Muscle layer of colon (tissue), 2 donors: Measurements from ENCODE around the gene SLC24A4.

Experiments used
- H3K27ac ChIP-seq: one replicate; pipeline ENCODE4 v1.7.0; 2013; ENCODE audit warnings: low read depth, mild to moderate bottlenecking, low read length, moderate library complexity
- H3K27me3 ChIP-seq, 2 donors: one replicate each; pipeline ENCODE4 v1.7.0; 2013; ENCODE audit warnings: low read length in 2 of 2, mild to moderate bottlenecking in 2 of 2; ENCODE audit not compliant: insufficient read depth in 2 of 2, control insufficient read depth in 1 of 2
- H3K36me3 ChIP-seq: one replicate; pipeline ENCODE4 v1.7.0; 2013; ENCODE audit warnings: mild to moderate bottlenecking, low read length; ENCODE audit not compliant: insufficient read depth
- H3K4me1 ChIP-seq: one replicate; pipeline ENCODE4 v1.7.0; 2013; ENCODE audit warnings: mild to moderate bottlenecking, low read length; ENCODE audit not compliant: insufficient read depth
- H3K4me3 ChIP-seq, 2 donors: one replicate each; pipeline ENCODE4 v1.7.0; 2013; ENCODE audit warnings: low read length in 2 of 2, low read depth in 1 of 2, mild to moderate bottlenecking in 1 of 2, moderate library complexity in 1 of 2
- H3K9ac ChIP-seq: one replicate; pipeline ENCODE4 v1.7.0; 2013; ENCODE audit warnings: low read length
- H3K9me3 ChIP-seq: one replicate; pipeline ENCODE4 v1.7.0; 2013; ENCODE audit warnings: mild to moderate bottlenecking, low read length
- donor health status: abdominal sarcoma.
- donor health status: Adenocarcinoma of cecum.

Gene SLC24A4

GRCh38 chr14:92513204-92513965 lies 190.4 kb downstream of the SLC24A4 start, which contains the start of gene RIN3:
TSS of gene RIN3 (plus strand) at chr14:92513781. CDS start at chr14:92513933, 152 bp downstream.
- peaks cover 36% of the 10 kb centered on the region for H3K4me1 ChIP-seq
- peak within 1 kb of the TSS; percentile 77 for H3K27ac ChIP-seq
- no peaks in the 10 kb centered on the region for H3K9me3 ChIP-seq
- H3K4me3 ChIP-seq, result peak within 1 kb of the TSS; percentile 76 to 85
- H3K9ac ChIP-seq, result peak within 1 kb of the TSS; percentile 88
- no peaks in the 10 kb centered on the region for H3K36me3 ChIP-seq
- no peaks in the 10 kb centered on the region for H3K27me3 ChIP-seq

GRCh38 chr14:92513966-92514843 lies 191.2 kb downstream of the SLC24A4 start:
- no peaks in the 10 kb centered on the region for H3K36me3 ChIP-seq
- H3K9ac ChIP-seq, result peak overlapping the region; percentile 88
- H3K4me3 ChIP-seq, result peak overlapping the region; percentile 76 to 85
- H3K4me1 ChIP-seq, result peaks cover 44% of the 10 kb centered on the region
- H3K27ac ChIP-seq, result peak overlapping the region; percentile 77
- H3K27me3 ChIP-seq, result no peaks in the 10 kb centered on the region
- H3K9me3 ChIP-seq, result no peaks in the 10 kb centered on the region

- peak overlapping the region; percentile 76 to 85 for H3K4me3 ChIP-seq
- no peaks in the 10 kb centered on the region for H3K27me3 ChIP-seq
- no peaks in the 10 kb centered on the region for H3K36me3 ChIP-seq
- H3K4me1 ChIP-seq, result peaks cover 44% of the 10 kb centered on the region
- H3K9me3 ChIP-seq, result no peaks in the 10 kb centered on the region
- peak overlapping the region; percentile 88 for H3K9ac ChIP-seq
- peak overlapping the region; percentile 77 for H3K27ac ChIP-seq
Observed at GRCh38 chr14:92514844-92515514, 192.0 kb downstream of the SLC24A4 start.

GRCh38 chr14:92515546-92516343 lies 192.8 kb downstream of the SLC24A4 start:
- no peaks in the 10 kb centered on the region for H3K36me3 ChIP-seq
- peaks cover 44% of the 10 kb centered on the region for H3K4me1 ChIP-seq
- peak overlapping the region; percentile 88 for H3K9ac ChIP-seq
- H3K9me3 ChIP-seq, result no peaks in the 10 kb centered on the region
- no peaks in the 10 kb centered on the region for H3K27me3 ChIP-seq
- peak overlapping the region; percentile 77 for H3K27ac ChIP-seq
- no peak overlapping the region for H3K4me3 ChIP-seq

GRCh38 chr14:92516344-92516965 lies 193.5 kb downstream of the SLC24A4 start:
- no peak overlapping the region for H3K4me3 ChIP-seq
- H3K36me3 ChIP-seq, result no peaks in the 10 kb centered on the region
- no peaks in the 10 kb centered on the region for H3K27me3 ChIP-seq
- no peak overlapping the region for H3K9ac ChIP-seq
- peaks cover 39% of the 10 kb centered on the region for H3K4me1 ChIP-seq
- no peaks in the 10 kb centered on the region for H3K9me3 ChIP-seq
- H3K27ac ChIP-seq, result no peak overlapping the region

DNA sequence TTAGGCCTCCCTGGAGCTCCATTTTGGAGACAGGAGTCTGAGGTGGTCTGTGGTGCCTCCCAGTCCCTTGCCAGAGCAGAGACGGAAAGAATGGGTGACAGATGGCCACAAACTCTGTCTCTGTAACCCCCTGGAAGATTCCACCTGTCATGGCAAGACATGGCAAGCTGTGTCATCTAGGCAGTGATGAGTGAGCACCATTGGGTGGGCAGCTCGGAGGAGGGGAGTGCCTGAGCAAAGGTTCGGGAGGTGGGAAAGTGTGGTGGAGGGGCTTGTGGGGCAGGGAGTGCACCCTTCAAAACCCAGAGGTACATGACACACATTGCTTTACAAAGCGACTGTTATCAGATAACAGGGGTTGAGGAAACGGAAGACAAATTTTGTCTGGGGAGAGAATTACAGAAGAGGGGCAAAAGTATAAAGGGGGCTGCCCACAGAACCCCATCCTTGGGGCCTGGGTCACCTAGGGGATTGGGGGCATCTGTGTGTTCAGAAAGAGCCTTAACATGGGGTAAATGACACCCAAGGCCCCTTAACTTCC lies 194.1 kb downstream of the SLC24A4 start:
- H3K27ac ChIP-seq, result no peak overlapping the region

DNA sequence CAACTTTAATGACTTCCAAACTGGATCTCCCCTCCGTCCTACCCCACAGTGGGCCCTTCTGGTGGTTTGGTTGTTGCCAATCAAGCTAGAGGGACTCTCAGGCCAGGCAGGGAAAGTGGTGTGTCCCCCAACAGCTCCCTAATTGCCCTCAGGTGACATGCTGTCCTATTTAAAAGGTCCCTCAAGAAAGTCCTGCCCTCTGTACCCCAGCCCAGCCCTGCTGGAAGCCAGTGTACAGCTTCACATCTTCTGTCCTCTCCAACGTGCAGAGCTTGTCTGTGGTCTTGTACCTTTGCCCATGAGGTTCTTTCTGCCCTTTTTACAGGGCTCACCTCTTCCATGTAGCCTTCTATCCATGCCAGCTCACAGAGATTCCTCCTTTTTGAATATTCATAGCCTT lies 194.8 kb downstream of the SLC24A4 start:
- H3K36me3 ChIP-seq, result no peaks in the 10 kb centered on the region
- H3K4me1 ChIP-seq, result peaks cover 30% of the 10 kb centered on the region
- H3K4me3 ChIP-seq, result no peak overlapping the region
- no peak overlapping the region for H3K9ac ChIP-seq
- H3K27me3 ChIP-seq, result no peaks in the 10 kb centered on the region
- H3K9me3 ChIP-seq, result no peaks in the 10 kb centered on the region
- H3K27ac ChIP-seq, result peak overlapping the region; percentile 2

More for the DNA sequence above, 194.1 kb downstream of the SLC24A4 start:
- H3K9ac ChIP-seq, result no peak overlapping the region
- H3K4me1 ChIP-seq, result peaks cover 35% of the 10 kb centered on the region
- H3K27me3 ChIP-seq, result no peaks in the 10 kb centered on the region
- no peaks in the 10 kb centered on the region for H3K36me3 ChIP-seq
- no peaks in the 10 kb centered on the region for H3K9me3 ChIP-seq
- no peak overlapping the region for H3K4me3 ChIP-seq

DNA sequence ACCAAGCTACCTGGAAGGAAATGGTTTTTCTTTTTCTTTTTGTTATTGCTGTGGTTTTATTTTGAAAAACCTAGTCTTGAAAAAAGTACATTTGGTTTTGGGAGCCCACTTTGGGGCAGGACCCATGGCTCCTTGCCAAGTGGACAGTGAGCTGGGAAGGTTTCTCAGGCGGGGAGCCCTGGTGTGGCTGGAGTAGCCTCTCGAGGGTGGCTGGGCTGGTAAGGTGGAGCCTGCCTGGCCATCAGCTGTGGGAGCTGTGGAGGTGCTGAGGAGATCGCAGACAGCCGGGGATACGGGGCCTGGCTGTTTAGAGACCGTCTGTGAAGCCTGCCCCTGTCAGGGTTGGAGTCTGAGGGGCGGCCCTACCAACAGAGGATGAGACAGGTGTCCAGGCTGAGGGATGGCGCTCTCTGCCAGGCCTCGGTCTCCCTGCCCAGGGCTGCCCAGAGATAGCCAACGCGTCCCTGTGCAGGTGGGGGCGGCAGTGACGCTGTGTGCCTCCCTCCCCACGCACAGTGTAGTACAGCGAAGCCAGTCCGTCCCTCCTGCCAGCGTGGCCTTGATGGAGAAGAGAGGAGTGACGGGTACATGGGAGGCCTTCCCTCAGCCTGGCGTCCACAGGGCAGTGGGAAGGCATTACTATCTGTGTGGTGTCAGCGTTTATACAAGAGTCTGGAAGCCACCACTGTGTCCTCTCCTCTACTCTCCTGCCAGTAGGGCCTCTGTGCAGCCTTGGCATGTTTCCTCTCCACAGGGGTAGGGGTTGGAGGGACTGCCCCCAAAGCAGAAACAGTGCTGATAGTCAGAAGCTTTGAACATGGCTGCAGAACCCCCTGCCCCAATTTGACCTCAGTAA lies 196.5 kb downstream of the SLC24A4 start:
- peaks cover 42% of the 10 kb centered on the region for H3K4me1 ChIP-seq
- H3K27ac ChIP-seq, result no peak overlapping the region
- no peaks in the 10 kb centered on the region for H3K9me3 ChIP-seq
- H3K36me3 ChIP-seq, result no peaks in the 10 kb centered on the region
- H3K4me3 ChIP-seq, result no peak overlapping the region
- no peaks in the 10 kb centered on the region for H3K27me3 ChIP-seq
- H3K9ac ChIP-seq, result no peak overlapping the region

- H3K4me1 ChIP-seq, result peaks cover 44% of the 10 kb centered on the region
- no peak overlapping the region for H3K27ac ChIP-seq
Observed at GRCh38 chr14:92520102-92521057, 197.4 kb downstream of the SLC24A4 start.

More at GRCh38 chr14:92520102-92521057, 197.4 kb downstream of the SLC24A4 start:
- no peaks in the 10 kb centered on the region for H3K27me3 ChIP-seq
- no peaks in the 10 kb centered on the region for H3K9me3 ChIP-seq
- H3K9ac ChIP-seq, result no peak overlapping the region
- H3K36me3 ChIP-seq, result no peaks in the 10 kb centered on the region
- no peak overlapping the region for H3K4me3 ChIP-seq
